Activated naive CD8-positive, alpha-beta T cell treated with anti-CD3 and anti-CD28 coated beads for 36 hours (primary cell): ENCODE data around the gene C4orf36. TPM values are rescaled to one million over a fixed set of nuclear protein-coding genes. Genes with fewer than 3 reads are reported as not detected.
"Not testable (repeated sequence)": the region's sequence is repeated elsewhere in the genome, so short reads cannot be mapped to it uniquely, and the experiment has no call there.

ENCODE experiments used
- DNase-seq: peaks from one replicate; pipeline ENCODE4 v3.0.0; 2021
- H3K27ac Mint-ChIP-seq: one replicate; pipeline ENCODE4 v1.8.0; 2022; ENCODE audit warnings: mild to moderate bottlenecking, moderate library complexity, mixed read lengths
- H3K27me3 Mint-ChIP-seq: one replicate; pipeline ENCODE4 v1.8.0; 2022; ENCODE audit warnings: mild to moderate bottlenecking, mixed read lengths
- H3K36me3 Mint-ChIP-seq: one replicate; pipeline ENCODE4 v1.8.0; 2021; ENCODE audit warnings: mild to moderate bottlenecking, mixed read lengths
- H3K4me1 Mint-ChIP-seq: one replicate; pipeline ENCODE4 v1.8.0; 2021; ENCODE audit warnings: mixed read lengths
- H3K4me3 Mint-ChIP-seq: one replicate; pipeline ENCODE4 v1.8.0; 2022; ENCODE audit warnings: mild to moderate bottlenecking, moderate library complexity, mixed read lengths
- H3K9me3 Mint-ChIP-seq: one replicate; pipeline ENCODE4 v1.8.0; 2022; ENCODE audit warnings: mixed read lengths
- total RNA-seq, 2 experiments: library from RNA; stranded (reverse); gene quantifications; one replicate each; pipeline ENCODE4 v1.2.3, GENCODE V29; 2021

C4orf36 gene
- total RNA-seq, 2 experiments from 2014 or later: not detected

DNA sequence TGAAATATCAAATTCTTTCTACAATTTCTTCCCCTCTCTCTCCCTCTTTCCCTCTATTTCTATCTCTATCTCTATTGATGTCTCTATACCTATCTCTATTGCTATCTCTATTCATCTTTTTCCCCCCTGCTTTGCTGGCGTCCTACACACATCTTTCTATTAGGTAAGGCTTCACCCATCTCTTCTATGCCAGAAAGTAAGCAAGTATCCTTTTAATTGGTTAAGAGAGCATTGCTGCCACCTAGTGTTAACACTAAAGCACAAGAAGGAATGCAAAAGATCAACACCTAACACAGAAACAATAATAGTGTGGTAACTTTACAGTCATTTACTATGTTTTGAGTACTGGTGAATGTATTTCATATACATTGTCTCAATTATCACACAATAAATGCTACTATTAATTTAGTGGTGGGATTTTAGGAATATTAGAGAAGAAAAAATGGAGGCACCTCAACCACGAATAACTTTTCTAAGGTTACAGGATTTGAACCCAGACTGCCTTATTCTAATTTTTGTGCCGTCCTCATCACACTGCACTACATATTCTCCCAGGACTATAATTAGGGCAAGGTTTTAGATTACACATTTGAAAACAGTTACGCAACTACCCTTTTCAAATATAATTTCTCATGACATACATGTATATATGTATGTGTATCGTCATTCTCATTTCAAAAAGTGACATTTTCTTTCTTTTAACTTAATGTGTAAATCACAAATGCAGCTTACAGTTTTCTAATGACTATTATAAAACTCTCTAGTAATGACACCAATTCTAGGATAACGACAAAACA lies 3.7 kb upstream of the C4orf36 start:
- Mint-ChIP-seq H3K27me3 (peaks cover 22% of the 10 kb centered on the region), H3K4me3 (no peak overlapping the region), H3K9me3 (no peaks in the 10 kb centered on the region), H3K4me1 (peaks cover 6% of the 10 kb centered on the region), H3K27ac (no peak overlapping the region), H3K36me3 (no peaks in the 10 kb centered on the region)
- DNase-seq: no peak

DNA sequence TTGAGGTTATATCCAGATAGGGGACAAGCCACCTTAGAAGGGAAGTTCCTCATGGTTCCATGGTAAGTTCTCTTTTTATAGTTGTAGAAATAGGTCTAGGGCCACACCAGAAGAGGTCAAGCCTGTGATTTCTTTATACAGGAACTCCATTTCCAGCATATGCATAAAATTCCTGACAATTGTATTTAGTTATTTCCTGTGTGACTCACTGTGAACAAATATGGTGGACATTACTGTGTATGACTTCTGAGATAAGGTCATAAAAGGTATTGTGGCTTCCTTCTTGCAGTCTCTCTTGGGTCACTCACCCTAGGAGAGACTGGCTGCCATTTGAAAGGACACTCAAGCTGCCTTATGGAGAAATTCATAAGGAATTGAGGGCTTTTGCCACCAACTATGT lies 2.2 kb upstream of the C4orf36 start:
- H3K36me3 Mint-ChIP-seq: no peaks in the 10 kb centered on the region
- peaks cover 6% of the 10 kb centered on the region for H3K4me1 Mint-ChIP-seq
- no peak for DNase-seq

DNA sequence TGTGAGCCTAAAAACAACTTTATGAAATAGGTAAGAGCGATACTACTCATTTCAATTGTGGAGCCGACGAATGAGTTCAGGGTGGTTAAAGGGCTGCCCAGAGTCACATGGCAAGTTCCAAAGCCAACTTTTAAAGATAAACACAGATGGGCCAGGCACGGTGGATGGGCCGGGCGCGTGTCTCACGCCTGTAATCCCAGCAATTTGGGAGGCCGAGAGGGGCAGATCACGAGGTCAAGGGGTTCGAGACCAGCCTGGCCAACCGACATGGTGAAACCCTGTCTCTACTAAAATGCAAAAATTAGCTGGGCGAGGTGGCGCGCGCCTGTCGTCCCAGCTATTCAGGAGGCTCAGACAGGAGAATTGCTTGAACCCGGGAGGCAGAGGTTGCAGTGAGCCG lies 914 bp upstream of the C4orf36 start:
- peak overlapping the region; percentile 72 for H3K4me3 Mint-ChIP-seq
- H3K27ac Mint-ChIP-seq: no peak overlapping the region
- peaks cover 32% of the 10 kb centered on the region for H3K27me3 Mint-ChIP-seq
- no peaks in the 10 kb centered on the region for H3K9me3 Mint-ChIP-seq
- DNase-seq: no peak
- peaks cover 6% of the 10 kb centered on the region for H3K4me1 Mint-ChIP-seq
- no peaks in the 10 kb centered on the region for H3K36me3 Mint-ChIP-seq

More for the DNA sequence above, 2.2 kb upstream of the C4orf36 start:
- Mint-ChIP-seq H3K27ac (no peak overlapping the region), H3K4me3 (no peak overlapping the region), H3K9me3 (no peaks in the 10 kb centered on the region), H3K27me3 (peaks cover 32% of the 10 kb centered on the region)

DNA sequence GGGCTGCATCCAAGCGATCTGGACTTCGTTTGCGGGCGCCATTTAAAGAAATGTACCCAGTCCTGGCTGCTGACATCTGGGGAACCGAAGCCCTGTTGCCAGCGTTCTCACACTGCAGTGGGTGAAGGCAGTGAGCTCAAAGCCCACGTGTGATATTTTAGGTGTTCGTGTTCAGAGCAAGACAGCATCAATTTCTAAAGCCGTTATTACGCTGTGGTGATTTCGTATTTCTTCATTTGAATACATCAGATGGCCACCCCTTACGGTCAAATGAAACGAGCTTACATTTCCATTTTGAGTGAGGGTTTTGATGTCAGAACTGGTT lies 376 bp upstream of the C4orf36 start:
- no peak for DNase-seq
- Mint-ChIP-seq H3K36me3 (no peaks in the 10 kb centered on the region), H3K27me3 (peaks cover 32% of the 10 kb centered on the region), H3K4me1 (peaks cover 6% of the 10 kb centered on the region), H3K9me3 (no peaks in the 10 kb centered on the region), H3K27ac (no peak overlapping the region), H3K4me3 (peak overlapping the region; percentile 72)

DNA sequence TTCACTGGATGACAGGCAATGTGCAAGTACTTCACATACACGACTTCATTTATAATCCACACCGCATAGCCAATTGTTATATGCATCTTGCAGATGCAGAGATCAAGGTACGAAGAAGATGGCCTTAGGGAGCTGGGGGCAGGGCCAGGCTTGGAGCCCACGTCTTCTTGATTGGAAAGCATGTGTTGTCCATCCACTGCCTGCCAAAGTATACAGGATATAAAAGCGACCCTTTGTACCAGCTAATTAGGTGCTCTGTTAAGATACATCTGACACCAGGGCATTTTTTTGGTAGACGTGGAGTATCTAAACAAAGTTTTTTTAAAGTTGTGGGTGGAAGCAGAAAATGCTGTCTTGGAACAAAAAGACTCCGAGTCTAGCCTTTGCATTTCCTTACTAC lies 1.4 kb downstream of the C4orf36 start:
- no peak for DNase-seq
- peaks cover 32% of the 10 kb centered on the region for H3K27me3 Mint-ChIP-seq
- H3K4me1 Mint-ChIP-seq: peaks cover 6% of the 10 kb centered on the region
- H3K4me3 Mint-ChIP-seq: peak overlapping the region; percentile 75
- no peaks in the 10 kb centered on the region for H3K36me3 Mint-ChIP-seq
- no peaks in the 10 kb centered on the region for H3K9me3 Mint-ChIP-seq
- H3K27ac Mint-ChIP-seq: no peak overlapping the region

DNA sequence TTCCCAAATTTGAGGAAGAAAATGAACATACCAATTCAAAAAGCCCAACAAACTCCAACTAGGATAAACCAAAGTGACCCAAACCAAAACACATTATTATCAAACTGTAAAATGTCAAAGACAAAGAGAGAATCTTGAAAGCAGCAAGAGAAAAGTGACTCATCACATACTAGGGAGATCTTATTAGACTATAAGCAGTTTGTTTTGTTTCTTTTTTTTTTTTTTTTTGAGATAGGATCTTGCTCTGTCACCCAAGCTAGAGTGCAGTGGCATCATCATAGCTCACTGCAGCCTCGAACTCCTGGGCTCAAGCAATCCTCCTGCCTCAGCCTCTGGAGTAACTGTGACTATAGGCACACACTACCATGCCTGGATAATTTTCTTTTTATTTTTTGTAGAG lies 12.6 kb downstream of the C4orf36 start:
- H3K27me3 Mint-ChIP-seq: no peaks in the 10 kb centered on the region

DNA sequence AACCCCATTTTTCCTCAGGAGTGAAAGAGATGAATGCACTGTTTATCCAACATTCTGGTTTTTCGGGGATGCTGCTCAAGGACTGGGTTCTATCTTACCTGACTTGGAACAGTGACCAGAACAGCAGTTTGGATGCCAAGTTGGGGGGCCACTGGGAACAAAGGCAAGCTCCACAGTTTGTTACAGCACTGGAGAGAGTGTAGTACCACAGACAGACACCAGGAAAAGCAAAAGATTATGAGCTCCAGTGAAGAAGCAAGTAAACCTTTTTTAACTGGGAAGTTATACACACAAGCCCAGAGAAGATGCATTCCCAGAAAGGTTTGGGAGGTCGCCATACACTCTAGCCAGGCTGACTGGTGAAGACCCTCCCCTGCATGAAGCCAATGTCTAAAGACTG lies 13.6 kb downstream of the C4orf36 start:
- H3K9me3 Mint-ChIP-seq: peaks cover 13% of the 10 kb centered on the region
- no peak for DNase-seq
- no peaks in the 10 kb centered on the region for H3K27me3 Mint-ChIP-seq
- H3K4me1 Mint-ChIP-seq: no peaks in the 10 kb centered on the region
- H3K27ac Mint-ChIP-seq: no peak overlapping the region
- no peak overlapping the region for H3K4me3 Mint-ChIP-seq
- peaks cover 2% of the 10 kb centered on the region for H3K36me3 Mint-ChIP-seq

More for the DNA sequence above, 12.6 kb downstream of the C4orf36 start:
- no peaks in the 10 kb centered on the region for H3K4me1 Mint-ChIP-seq
- peaks cover 2% of the 10 kb centered on the region for H3K36me3 Mint-ChIP-seq
- no peak for DNase-seq
- H3K9me3 Mint-ChIP-seq: peaks cover 13% of the 10 kb centered on the region
- no peak overlapping the region for H3K4me3 Mint-ChIP-seq
- no peak overlapping the region for H3K27ac Mint-ChIP-seq

DNA sequence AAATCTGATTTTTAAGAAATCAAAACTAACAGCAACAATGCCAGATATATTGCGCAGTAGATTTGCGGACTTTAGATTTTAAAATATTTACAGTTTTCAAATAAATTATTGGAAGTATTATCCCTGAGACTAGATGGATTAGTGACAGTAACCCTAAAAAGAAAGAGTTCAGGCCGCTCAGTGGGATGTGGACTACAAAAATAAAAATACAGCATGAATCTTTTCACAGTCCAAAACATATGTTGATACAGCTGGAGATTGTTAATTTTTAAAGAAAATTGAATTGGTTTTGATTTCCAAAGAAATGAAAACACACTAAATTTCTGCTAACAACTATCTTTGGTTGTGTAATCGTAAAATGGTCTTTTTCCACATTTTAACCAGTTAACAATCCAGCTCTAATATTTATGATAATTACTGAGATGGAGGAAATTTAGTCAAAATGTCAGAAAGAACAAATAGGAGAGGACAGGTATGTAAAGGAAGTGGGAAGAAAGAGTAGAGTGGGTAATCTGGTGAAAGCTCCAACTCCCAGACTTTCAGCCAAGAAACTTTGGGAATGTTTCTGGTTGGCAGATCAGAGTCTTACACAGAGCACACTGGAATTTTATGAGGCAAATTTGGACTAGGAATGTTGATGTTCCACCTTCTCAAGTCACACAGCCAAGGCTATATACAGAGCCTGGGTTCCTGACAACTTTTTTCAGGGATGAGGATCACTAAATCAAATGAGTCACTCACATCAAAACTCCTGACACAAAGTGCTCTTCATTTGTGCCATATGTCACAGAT lies 15.1 kb downstream of the C4orf36 start:
- no peak for DNase-seq
- Mint-ChIP-seq H3K27ac (no peak overlapping the region), H3K27me3 (no peaks in the 10 kb centered on the region), H3K36me3 (peaks cover 2% of the 10 kb centered on the region), H3K9me3 (peaks cover 13% of the 10 kb centered on the region), H3K4me1 (no peaks in the 10 kb centered on the region), H3K4me3 (no peak overlapping the region)

DNA sequence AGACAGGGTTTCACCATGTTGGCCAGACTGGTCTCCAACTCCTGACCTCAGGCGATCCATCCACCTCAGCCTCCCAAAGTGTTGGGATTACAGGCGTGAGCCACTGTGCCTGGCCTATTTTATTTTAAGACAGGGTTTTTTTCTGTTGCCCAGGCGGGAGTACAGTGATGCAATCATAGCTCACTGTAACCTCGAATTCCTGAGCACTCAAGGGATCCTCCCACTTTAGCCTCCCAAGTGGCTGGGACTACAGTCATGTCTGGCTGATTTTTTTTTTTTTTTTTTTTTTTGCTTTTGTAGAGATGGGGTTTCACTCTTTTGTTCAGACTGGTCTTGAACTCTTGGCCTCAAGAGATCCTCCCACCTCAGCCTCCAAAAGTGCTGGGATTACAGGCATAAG lies 16.8 kb downstream of the C4orf36 start:
- not testable (repeated sequence) for H3K4me1 Mint-ChIP-seq, H3K27me3 Mint-ChIP-seq, H3K27ac Mint-ChIP-seq, H3K36me3 Mint-ChIP-seq, DNase-seq, H3K4me3 Mint-ChIP-seq
- H3K9me3 Mint-ChIP-seq: peaks cover 12% of the 10 kb centered on the region

DNA sequence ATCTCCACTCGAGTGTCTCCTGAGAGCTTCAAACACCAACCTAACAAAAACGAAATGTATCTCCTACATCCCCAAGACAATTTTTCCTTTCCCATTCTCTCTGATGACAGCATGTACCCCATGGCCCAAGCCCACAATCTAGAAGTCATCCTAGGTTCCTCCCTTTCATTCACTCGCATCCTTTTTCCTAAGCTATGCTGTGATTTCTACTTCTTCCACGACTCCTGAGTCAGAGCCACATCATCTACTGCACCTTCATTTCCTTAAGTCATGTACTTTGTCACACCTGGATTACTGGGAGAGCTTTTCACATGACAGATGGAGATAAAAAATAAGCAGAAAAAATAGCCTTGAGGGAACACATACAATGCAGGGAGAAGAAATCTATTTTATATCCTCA lies 20.1 kb downstream of the C4orf36 start:
- H3K36me3 Mint-ChIP-seq: no peaks in the 10 kb centered on the region
- H3K4me3 Mint-ChIP-seq: no peak overlapping the region
- H3K4me1 Mint-ChIP-seq: no peaks in the 10 kb centered on the region
- no peak for DNase-seq
- H3K9me3 Mint-ChIP-seq: no peaks in the 10 kb centered on the region
- H3K27me3 Mint-ChIP-seq: no peaks in the 10 kb centered on the region
- H3K27ac Mint-ChIP-seq: no peak overlapping the region

DNA sequence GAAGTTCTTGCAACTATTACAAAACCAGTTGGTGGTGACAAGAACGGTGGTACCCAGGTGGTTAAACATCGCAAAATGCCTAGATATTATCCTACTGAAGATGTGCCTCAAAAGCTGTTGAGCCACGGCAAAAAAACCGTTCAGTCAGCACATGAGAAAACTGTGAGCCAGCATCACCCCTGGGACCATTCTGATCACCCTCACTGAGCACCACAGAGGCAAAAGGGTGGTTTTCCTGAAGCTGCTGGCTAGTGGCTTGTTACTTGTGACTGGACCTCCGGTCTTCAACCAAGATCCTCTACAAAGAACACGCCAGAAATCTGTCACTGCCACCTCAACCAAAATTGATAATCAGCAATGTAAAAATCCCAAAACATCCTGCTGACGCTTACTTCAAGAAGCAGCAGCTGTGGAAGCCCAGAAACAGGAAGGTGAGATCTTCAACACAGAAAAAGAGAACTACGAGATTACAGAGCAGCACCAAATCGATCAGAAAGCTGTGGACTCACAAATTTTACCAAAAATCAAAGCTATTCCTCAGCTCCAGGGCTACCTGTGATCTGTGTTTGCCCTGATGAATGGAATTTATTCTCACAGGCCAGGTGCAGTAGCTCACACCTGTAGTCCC lies 21.7 kb downstream of the C4orf36 start:
- no peak for DNase-seq
- no peaks in the 10 kb centered on the region for H3K36me3 Mint-ChIP-seq
- no peak overlapping the region for H3K27ac Mint-ChIP-seq
- H3K4me3 Mint-ChIP-seq: no peak overlapping the region
- H3K4me1 Mint-ChIP-seq: no peaks in the 10 kb centered on the region
- no peaks in the 10 kb centered on the region for H3K27me3 Mint-ChIP-seq
- H3K9me3 Mint-ChIP-seq: no peaks in the 10 kb centered on the region

DNA sequence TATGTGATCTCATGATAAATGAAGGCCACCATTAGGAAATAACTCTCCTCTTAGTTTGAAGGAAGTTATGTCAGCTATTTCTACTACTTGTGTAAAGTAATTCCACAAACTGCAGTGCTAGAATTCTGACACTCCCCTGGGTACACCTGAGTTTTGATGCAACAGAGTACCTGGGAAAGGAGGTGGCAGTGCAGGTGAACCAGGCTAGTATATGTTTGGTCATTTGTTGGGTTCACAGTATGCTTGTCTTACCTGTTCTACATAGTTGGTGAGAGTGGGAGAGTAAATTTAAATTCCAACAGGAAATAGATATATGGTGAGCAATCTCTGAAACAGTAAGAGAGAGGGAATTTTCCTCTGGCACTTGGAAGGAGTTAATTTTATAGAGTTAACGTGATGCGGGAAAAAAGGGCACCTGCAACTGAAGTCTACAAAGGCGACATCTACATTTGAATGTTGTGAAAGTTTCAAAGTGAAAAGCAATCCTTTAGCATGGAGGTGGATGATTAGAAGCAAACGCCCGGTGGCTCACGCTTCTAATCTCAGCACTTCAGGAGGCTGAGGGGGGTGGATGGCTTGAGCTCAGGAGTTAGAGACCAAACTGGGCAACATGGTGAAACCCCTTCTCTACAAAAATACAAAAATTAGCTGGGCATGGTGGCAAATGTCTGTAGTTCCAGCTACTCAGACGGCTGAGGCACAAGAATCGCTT lies 34.7 kb downstream of the C4orf36 start:
- no peak for DNase-seq
- no peaks in the 10 kb centered on the region for H3K36me3 Mint-ChIP-seq

DNA sequence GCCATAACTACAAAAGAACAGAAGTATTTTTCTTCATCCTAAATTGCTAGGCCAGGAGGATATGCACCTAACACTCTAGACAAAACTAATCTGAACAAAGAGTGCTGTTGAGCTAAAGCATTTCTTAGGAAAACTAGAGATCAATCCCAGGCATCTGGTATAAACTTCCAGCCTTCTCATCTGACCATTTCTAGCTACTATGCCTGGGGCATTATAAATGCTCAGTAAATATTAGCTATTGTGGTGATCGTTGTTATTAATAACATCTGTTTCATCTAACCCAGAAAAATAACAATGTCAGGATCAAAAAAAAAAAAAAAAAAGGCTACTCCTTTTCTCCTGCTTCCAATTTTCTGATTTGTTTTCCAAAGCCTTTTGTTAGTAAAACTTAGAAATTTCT lies 35.3 kb downstream of the C4orf36 start:
- Mint-ChIP-seq H3K36me3 (no peaks in the 10 kb centered on the region), H3K27me3 (no peaks in the 10 kb centered on the region), H3K4me1 (no peaks in the 10 kb centered on the region), H3K27ac (no peak overlapping the region), H3K4me3 (no peak overlapping the region), H3K9me3 (no peaks in the 10 kb centered on the region)
- no peak for DNase-seq

More for the DNA sequence above, 34.7 kb downstream of the C4orf36 start:
- Mint-ChIP-seq H3K27ac (no peak overlapping the region), H3K27me3 (no peaks in the 10 kb centered on the region), H3K9me3 (no peaks in the 10 kb centered on the region), H3K4me3 (no peak overlapping the region), H3K4me1 (no peaks in the 10 kb centered on the region)

DNA sequence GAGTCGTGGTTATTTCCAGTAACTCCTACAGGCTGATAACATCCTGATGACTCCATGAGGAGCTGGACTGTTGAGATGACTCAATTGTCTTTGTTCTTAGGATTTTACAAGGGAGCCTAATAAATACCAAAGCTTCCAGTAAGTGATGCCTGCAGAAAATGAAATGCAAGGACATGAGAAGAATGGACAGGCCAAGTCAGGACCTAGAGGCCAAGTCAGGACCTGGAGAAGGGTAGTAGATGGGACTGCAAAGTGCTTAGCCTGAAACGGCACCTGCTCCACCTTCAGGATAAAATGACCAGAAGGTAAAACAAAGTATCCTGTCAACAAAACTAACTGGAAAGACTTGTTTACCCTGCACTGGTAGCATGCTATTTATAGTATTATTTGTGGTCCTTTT lies 36.6 kb downstream of the C4orf36 start:
- no peak for DNase-seq
- H3K27me3 Mint-ChIP-seq: no peaks in the 10 kb centered on the region
- no peaks in the 10 kb centered on the region for H3K36me3 Mint-ChIP-seq
- no peak overlapping the region for H3K27ac Mint-ChIP-seq
- H3K9me3 Mint-ChIP-seq: no peaks in the 10 kb centered on the region
- no peak overlapping the region for H3K4me3 Mint-ChIP-seq
- no peaks in the 10 kb centered on the region for H3K4me1 Mint-ChIP-seq

DNA sequence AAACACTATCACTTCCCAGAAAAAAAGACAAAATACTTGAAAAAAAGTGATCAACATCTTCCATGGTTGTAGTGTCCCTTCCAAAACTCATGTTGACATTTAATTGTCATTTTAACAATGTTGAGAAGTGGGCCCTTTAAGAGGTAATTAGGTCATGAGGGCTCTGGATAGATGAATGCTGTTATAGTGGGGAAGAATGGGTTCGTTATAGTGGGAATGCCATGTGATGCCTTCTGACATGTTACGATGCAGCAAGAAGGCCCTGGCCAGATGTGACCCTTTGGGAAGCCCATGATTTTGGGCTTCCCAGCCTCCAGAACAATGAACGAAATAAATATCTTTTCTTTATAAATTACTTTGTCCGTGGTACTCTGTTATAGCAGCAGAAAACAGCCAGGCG lies 39.0 kb downstream of the C4orf36 start:
- no peaks in the 10 kb centered on the region for H3K4me1 Mint-ChIP-seq
- H3K9me3 Mint-ChIP-seq: no peaks in the 10 kb centered on the region
- no peaks in the 10 kb centered on the region for H3K36me3 Mint-ChIP-seq

More for the DNA sequence above, 39.0 kb downstream of the C4orf36 start:
- Mint-ChIP-seq H3K27ac (no peak overlapping the region), H3K27me3 (peaks cover 4% of the 10 kb centered on the region), H3K4me3 (no peak overlapping the region)
- no peak for DNase-seq
